ENCODE results near the gene ACTL7A.

GRCh38 chr9:108852079-108852478 is 10.0 kb upstream of the ACTL7A start:
- TF ChIP-seq, protein P1, sequence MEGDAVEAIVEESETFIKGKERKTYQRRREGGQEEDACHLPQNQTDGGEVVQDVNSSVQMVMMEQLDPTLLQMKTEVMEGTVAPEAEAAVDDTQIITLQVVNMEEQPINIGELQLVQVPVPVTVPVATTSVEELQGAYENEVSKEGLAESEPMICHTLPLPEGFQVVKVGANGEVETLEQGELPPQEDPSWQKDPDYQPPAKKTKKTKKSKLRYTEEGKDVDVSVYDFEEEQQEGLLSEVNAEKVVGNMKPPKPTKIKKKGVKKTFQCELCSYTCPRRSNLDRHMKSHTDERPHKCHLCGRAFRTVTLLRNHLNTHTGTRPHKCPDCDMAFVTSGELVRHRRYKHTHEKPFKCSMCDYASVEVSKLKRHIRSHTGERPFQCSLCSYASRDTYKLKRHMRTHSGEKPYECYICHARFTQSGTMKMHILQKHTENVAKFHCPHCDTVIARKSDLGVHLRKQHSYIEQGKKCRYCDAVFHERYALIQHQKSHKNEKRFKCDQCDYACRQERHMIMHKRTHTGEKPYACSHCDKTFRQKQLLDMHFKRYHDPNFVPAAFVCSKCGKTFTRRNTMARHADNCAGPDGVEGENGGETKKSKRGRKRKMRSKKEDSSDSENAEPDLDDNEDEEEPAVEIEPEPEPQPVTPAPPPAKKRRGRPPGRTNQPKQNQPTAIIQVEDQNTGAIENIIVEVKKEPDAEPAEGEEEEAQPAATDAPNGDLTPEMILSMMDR (IDR thresholded peaks at IDR 0.05) = no peak
- no peak for TF ChIP-seq ZFX (IDR thresholded peaks at IDR 0.05; ENCODE audit: borderline replicate concordance)
